ENCODE data around the gene PNPLA1. TPM values are rescaled to one million over a fixed set of nuclear protein-coding genes. Genes with fewer than 3 reads are reported as not detected.

PNPLA1 gene
- total and polyA plus RNA-seq, 2 experiments from 2014 or later: not detected

- H3K9me3 ChIP-seq (ENCODE audit: low read depth): no peaks in the 10 kb centered on the region
- DNase-seq (ENCODE audit: low read depth in 1 of 2, low spot score in 1 of 2): no peak
- H3K4me3 ChIP-seq: no peak overlapping the region
- no peaks in the 10 kb centered on the region for H3K27me3 ChIP-seq
- no peaks in the 10 kb centered on the region for H3K4me1 ChIP-seq (ENCODE audit: low read depth)
- no peak overlapping the region for H3K27ac ChIP-seq
- no peaks in the 10 kb centered on the region for H3K36me3 ChIP-seq
- TF ChIP-seq CTCF (IDR thresholded peaks at IDR 0.05; ENCODE audit: low read depth, low read length): no peak
Observed at GRCh38 chr6:36297051-36297450, 27.2 kb downstream of the PNPLA1 start.

GRCh38 chr6:36297511-36297910 is 27.7 kb downstream of the PNPLA1 start:
- Histone ChIP-seq H3K4me3 (no peak overlapping the region), H3K27me3 (no peaks in the 10 kb centered on the region)
- no peak for TF ChIP-seq CTCF (IDR thresholded peaks at IDR 0.05; ENCODE audit: low read depth, low read length)

GRCh38 chr6:36298027-36298426 is 28.2 kb downstream of the PNPLA1 start:
- Histone ChIP-seq H3K4me1 (ENCODE audit: low read depth) (no peaks in the 10 kb centered on the region), H3K27me3 (no peaks in the 10 kb centered on the region), H3K36me3 (no peaks in the 10 kb centered on the region), H3K9me3 (ENCODE audit: low read depth) (no peaks in the 10 kb centered on the region), H3K27ac (no peak overlapping the region), H3K4me3 (no peak overlapping the region)
- no peak for TF ChIP-seq CTCF (IDR thresholded peaks at IDR 0.05; ENCODE audit: low read depth, low read length)
- no peak for DNase-seq (ENCODE audit: low read depth in 1 of 2, low spot score in 1 of 2)

More at GRCh38 chr6:36297511-36297910, 27.7 kb downstream of the PNPLA1 start:
- no peaks in the 10 kb centered on the region for H3K4me1 ChIP-seq (ENCODE audit: low read depth)
- DNase-seq (ENCODE audit: low read depth in 1 of 2, low spot score in 1 of 2): no peak
- no peaks in the 10 kb centered on the region for H3K9me3 ChIP-seq (ENCODE audit: low read depth)
- no peaks in the 10 kb centered on the region for H3K36me3 ChIP-seq
- H3K27ac ChIP-seq: no peak overlapping the region

- Histone ChIP-seq H3K4me1 (ENCODE audit: low read depth) (no peaks in the 10 kb centered on the region), H3K36me3 (no peaks in the 10 kb centered on the region), H3K27me3 (no peaks in the 10 kb centered on the region), H3K9me3 (ENCODE audit: low read depth) (no peaks in the 10 kb centered on the region), H3K4me3 (no peak overlapping the region), H3K27ac (no peak overlapping the region)
- DNase-seq (ENCODE audit: low read depth in 1 of 2, low spot score in 1 of 2): no peak
- TF ChIP-seq CTCF (IDR thresholded peaks at IDR 0.05; ENCODE audit: low read depth, low read length): no peak
Observed at GRCh38 chr6:36301085-36301658, 31.3 kb downstream of the PNPLA1 start.

- no peaks in the 10 kb centered on the region for H3K9me3 ChIP-seq (ENCODE audit: low read depth)
- no peak for DNase-seq (ENCODE audit: low read depth in 1 of 2, low spot score in 1 of 2)
- H3K36me3 ChIP-seq: no peaks in the 10 kb centered on the region
- no peak for TF ChIP-seq CTCF (IDR thresholded peaks at IDR 0.05; ENCODE audit: low read depth, low read length)
- no peaks in the 10 kb centered on the region for H3K4me1 ChIP-seq (ENCODE audit: low read depth)
- H3K27ac ChIP-seq: no peak overlapping the region
- no peak overlapping the region for H3K4me3 ChIP-seq
- no peaks in the 10 kb centered on the region for H3K27me3 ChIP-seq
Observed at GRCh38 chr6:36301781-36302180, 31.9 kb downstream of the PNPLA1 start.
